Measurements from ENCODE around the gene HTR6.

DNA sequence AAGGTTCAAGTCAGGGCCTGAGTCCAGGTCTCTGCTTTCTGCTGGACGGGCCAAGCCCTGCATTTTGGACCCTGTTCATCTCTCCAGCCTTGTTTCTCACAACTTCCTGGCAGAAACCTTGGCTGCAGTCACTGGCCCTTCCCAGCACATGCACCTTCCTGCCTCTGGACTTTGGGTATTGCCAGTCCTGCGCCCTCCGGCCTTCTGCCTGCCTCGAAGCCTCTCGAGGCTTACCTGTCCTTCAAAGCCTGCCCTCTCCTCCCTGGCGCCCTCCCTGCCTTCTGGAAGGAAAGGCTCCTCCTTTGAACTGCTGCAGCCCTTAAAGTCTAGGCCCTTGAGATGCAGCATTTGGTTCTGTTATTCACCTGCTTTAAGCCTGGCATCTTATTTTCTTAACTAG is 52.8 kb downstream of the HTR6 start:
- TF ChIP-seq CTCF (IDR thresholded peaks at IDR 0.05): no peak
- no peak for TF ChIP-seq POLR2A (IDR thresholded peaks at IDR 0.05)
- no peak for TF ChIP-seq EP300 (IDR thresholded peaks at IDR 0.05)

Measured in tibial nerve (tissue), 4 donors.